OCI-LY1 (cell line): ENCODE measurements around the gene SETDB1.

Experiments
- H2AFZ ChIP-seq: fragments of 200-600 bp; sonication (generic), shearing (Covaris generic); 2 replicates; pipeline ENCODE4 v1.6.0; 2014; ENCODE audit warnings: antibody characterized with exemption, mild to moderate bottlenecking, low read length
- H3F3A ChIP-seq: fragments of 200-600 bp; sonication (generic), shearing (Covaris generic); 2 replicates; pipeline ENCODE4 v1.6.0; 2014; ENCODE audit warnings: mild to moderate bottlenecking, antibody characterized with exemption, low read length, moderate library complexity; ENCODE audit not compliant: insufficient read depth
- H3K27ac ChIP-seq: fragments of 200-600 bp; sonication (generic); 2 replicates; pipeline ENCODE4 v1.5.1; 2014; ENCODE audit warnings: low read length, mixed run types, mild to moderate bottlenecking, low read depth; ENCODE audit not compliant: poor library complexity, severe bottlenecking
- H3K27me3 ChIP-seq: fragments of 200-600 bp; sonication (generic); 2 replicates; pipeline ENCODE4 v1.6.0; 2014; ENCODE audit warnings: antibody characterized with exemption, mild to moderate bottlenecking, low read length, moderate library complexity; ENCODE audit not compliant: insufficient read depth
- H3K36me3 ChIP-seq: fragments of 200-600 bp; sonication (generic); 2 replicates; pipeline ENCODE4 v1.6.1; 2014; ENCODE audit warnings: mild to moderate bottlenecking, antibody characterized with exemption, low read length, moderate library complexity, mixed read lengths; ENCODE audit not compliant: insufficient read depth
- H3K4me1 ChIP-seq: fragments of 200-600 bp; sonication (generic); 2 replicates; pipeline ENCODE4 v1.5.1; 2014; ENCODE audit warnings: mild to moderate bottlenecking, low read length, moderate library complexity; ENCODE audit not compliant: insufficient read depth, severe bottlenecking
- H3K4me2 ChIP-seq: fragments of 200-600 bp; sonication (generic), shearing (Covaris generic); 2 replicates; pipeline ENCODE4 v1.6.1; 2014; ENCODE audit warnings: low read length
- H3K4me3 ChIP-seq: fragments of 200-600 bp; sonication (generic); 2 replicates; pipeline ENCODE4 v1.5.1; 2014; ENCODE audit warnings: low read length, low read depth, mild to moderate bottlenecking, mixed read lengths; ENCODE audit not compliant: poor library complexity, severe bottlenecking
- H3K79me2 ChIP-seq: fragments of 200-600 bp; shearing (Covaris generic); 2 replicates; pipeline ENCODE4 v1.6.1; 2016; ENCODE audit warnings: mixed run types, low read length, mixed read lengths; ENCODE audit not compliant: insufficient read depth
- H3K9ac ChIP-seq: fragments of 200-600 bp; sonication (generic), shearing (Covaris generic); 2 replicates; pipeline ENCODE4 v1.6.1; 2014; ENCODE audit warnings: mild to moderate bottlenecking, low read length, mixed read lengths
- H3K9me2 ChIP-seq: fragments of 200-600 bp; sonication (generic), shearing (Covaris generic); 2 replicates; pipeline ENCODE4 v1.6.1; 2014; ENCODE audit warnings: low read depth, mild to moderate bottlenecking, low read length, mixed read lengths
- H3K9me3 ChIP-seq: fragments of 200-600 bp; shearing (Covaris generic); 2 replicates; pipeline ENCODE4 v1.6.1; 2014; ENCODE audit warnings: low read length, mixed read lengths
- H4K20me1 ChIP-seq: fragments of 200-600 bp; sonication (generic), shearing (Covaris generic); 2 replicates; pipeline ENCODE4 v1.6.0; 2016; ENCODE audit warnings: mild to moderate bottlenecking, low read length; ENCODE audit not compliant: insufficient read depth
- CTCF ChIP-seq: fragments of 200-600 bp; sonication (generic), shearing (Covaris generic); IDR thresholded peaks from 2 replicates; pipeline ENCODE4 v1.5.1; 2017; ENCODE audit warnings: mild to moderate bottlenecking, antibody characterized with exemption, low read length, moderate library complexity, mixed read lengths
- EZH2 ChIP-seq: fragments of 200-600 bp; sonication (generic), shearing (Covaris generic); IDR thresholded peaks from 2 replicates; pipeline ENCODE4 v1.8.0; 2017; ENCODE audit warnings: borderline replicate concordance, mixed run types, mild to moderate bottlenecking, antibody characterized with exemption, low read length, moderate library complexity, mixed read lengths

Gene SETDB1

GRCh38 chr1:151002051-151002450 is 75.9 kb downstream of the SETDB1 start:
- Histone ChIP-seq H3K36me3 (no peaks in the 10 kb centered on the region; the same call in 1 of the 2 replicates), H3K27me3 (no peaks in the 10 kb centered on the region), H3K9me2 (no peaks in the 10 kb centered on the region), H2AFZ (no peak overlapping the region), H3K9me3 (no peaks in the 10 kb centered on the region), H3K79me2 (no peaks in the 10 kb centered on the region), H3F3A (no peaks in the 10 kb centered on the region), H3K4me3 (no peak overlapping the region), H3K9ac (no peak overlapping the region), H3K27ac (no peak overlapping the region), H4K20me1 (no peaks in the 10 kb centered on the region), H3K4me1 (peaks cover 22% of the 10 kb centered on the region), H3K4me2 (no peak overlapping the region)
- TF ChIP-seq CTCF: no peak
- TF ChIP-seq EZH2: no peak

GRCh38 chr1:151002611-151003010 is 76.4 kb downstream of the SETDB1 start:
- H3K36me3 ChIP-seq: no peaks in the 10 kb centered on the region; the same call in 1 of the 2 replicates
- H3K4me1 ChIP-seq: peaks cover 26% of the 10 kb centered on the region
- H3K9me2 ChIP-seq: no peaks in the 10 kb centered on the region

GRCh38 chr1:151003180-151003579 is 77.0 kb downstream of the SETDB1 start:
- H3K9me3 ChIP-seq: no peaks in the 10 kb centered on the region
- no peaks in the 10 kb centered on the region for H3F3A ChIP-seq
- no peaks in the 10 kb centered on the region for H3K79me2 ChIP-seq
- TF ChIP-seq CTCF: no peak
- TF ChIP-seq EZH2: no peak
- H3K27ac ChIP-seq: no peak overlapping the region
- no peak overlapping the region for H2AFZ ChIP-seq
- H3K27me3 ChIP-seq: no peaks in the 10 kb centered on the region
- no peak overlapping the region for H3K9ac ChIP-seq
- no peaks in the 10 kb centered on the region for H4K20me1 ChIP-seq
- H3K9me2 ChIP-seq: no peaks in the 10 kb centered on the region
- H3K36me3 ChIP-seq: no peaks in the 10 kb centered on the region; the same call in 1 of the 2 replicates
- no peak overlapping the region for H3K4me3 ChIP-seq
- no peak overlapping the region for H3K4me2 ChIP-seq
- H3K4me1 ChIP-seq: peaks cover 31% of the 10 kb centered on the region

More at GRCh38 chr1:151002611-151003010, 76.4 kb downstream of the SETDB1 start:
- H3K4me2 ChIP-seq: no peak overlapping the region
- TF ChIP-seq CTCF (no peak), EZH2 (no peak)
- H3K79me2 ChIP-seq: no peaks in the 10 kb centered on the region
- no peak overlapping the region for H3K27ac ChIP-seq
- H3F3A ChIP-seq: no peaks in the 10 kb centered on the region
- H3K9me3 ChIP-seq: no peaks in the 10 kb centered on the region
- H3K9ac ChIP-seq: no peak overlapping the region
- H2AFZ ChIP-seq: no peak overlapping the region
- H4K20me1 ChIP-seq: no peaks in the 10 kb centered on the region
- H3K27me3 ChIP-seq: no peaks in the 10 kb centered on the region
- no peak overlapping the region for H3K4me3 ChIP-seq
